HG03342 (cell line): ENCODE results near the gene RS1.

Source experiments
- ATAC-seq: cut with Tn5 transposase; IDR thresholded peaks from one replicate; pipeline ENCODE4 v1.9.1; 2021; ENCODE audit warnings: mild to moderate bottlenecking, moderate library complexity; ENCODE audit not compliant: unreplicated experiment

RS1 gene

DNA sequence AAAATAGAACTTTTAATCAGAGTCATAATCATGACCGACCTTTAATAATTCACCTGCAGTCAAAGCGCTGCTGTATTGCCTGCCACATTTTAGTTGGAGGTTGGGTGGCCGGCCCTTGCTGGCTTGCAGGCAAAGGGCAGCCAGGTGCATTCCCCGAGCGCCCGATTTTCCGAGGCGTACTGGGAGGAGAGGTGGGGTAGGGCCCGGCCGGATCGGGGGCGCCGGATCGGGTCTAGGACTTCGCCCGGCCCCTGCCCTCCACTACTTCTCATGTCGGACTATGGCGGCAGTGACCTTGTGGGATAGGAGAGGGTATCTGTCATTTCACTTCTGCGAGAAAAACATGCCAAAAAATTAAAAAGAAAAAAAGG is 2.5 kb upstream of the RS1 start:
- ATAC-seq = peak; percentile 27

DNA sequence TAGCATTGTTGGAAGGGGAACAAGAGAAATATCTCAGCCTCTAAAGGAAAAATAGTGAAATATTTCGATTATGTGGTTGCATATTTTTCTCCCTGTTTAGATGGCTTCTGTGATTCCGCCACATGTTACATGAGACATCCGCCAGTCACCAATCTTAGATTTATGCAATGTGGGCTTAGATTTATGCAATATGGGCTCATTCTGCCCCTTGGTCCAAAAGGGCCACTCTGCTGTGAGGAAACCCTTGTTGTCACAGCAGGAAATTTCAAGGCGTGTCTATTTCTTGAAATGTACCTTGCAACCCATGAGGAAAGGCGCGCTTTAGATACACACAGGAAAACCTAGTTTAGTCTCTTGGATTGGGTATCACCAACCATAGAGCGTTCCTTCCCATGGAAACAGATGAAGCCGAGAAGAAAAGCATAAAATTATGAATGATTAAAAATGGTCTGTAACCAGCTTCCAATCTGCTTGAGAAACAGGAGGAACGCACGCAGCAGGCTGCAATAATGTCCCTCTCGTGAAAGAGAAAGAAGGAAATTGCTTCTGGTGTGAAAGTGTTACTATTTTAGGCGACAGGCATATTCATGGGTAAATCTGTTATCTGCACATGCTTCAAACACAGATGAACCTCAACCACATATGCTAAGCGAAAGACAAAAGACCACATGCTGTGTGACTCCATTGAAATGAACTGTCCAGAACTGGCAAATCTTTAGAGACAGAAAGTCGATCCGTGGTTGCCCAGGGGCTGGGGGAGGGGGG is 3.7 kb downstream of the RS1 start:
- no peak for ATAC-seq

DNA sequence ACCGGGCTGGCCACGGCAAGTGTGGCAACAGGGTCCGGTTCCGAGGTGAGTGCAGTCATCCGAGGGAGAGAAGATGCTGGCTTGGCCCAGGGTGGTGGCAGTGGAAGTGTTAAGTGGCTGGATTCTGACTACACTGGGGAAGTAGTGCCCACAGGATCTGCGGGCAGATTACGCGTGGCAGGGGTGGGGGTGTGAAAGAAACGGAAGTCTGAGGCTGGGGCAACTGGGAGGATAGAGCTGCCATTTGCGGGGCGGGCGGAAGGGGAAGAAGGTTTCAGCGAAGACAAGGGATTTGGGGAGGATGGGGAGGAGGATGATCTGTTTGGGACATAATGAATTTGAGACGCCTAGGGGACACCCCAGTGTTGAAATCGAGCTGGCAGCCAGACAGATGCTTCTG is 5.3 kb downstream of the RS1 start:
- no peak for ATAC-seq

DNA sequence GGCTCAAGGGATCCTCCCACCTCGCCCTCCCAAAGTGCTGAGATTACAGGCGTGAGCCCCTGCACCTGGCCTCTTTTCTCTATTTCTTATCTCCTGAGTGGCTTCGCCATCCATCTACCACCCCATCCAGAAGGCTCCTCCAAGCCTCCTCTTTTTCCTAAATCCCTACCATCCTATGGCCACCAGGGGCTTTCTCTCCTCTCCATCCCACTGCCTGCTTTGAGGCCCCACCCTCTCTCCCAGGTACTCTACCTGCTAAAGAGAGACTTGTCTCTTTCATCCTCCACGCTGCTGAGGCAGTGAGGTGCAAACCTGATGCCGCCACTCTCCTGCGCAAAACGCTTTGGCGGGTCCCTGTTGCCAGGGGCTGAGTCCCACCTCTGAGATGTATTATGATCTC is 7.0 kb downstream of the RS1 start:
- ATAC-seq = no peak

DNA sequence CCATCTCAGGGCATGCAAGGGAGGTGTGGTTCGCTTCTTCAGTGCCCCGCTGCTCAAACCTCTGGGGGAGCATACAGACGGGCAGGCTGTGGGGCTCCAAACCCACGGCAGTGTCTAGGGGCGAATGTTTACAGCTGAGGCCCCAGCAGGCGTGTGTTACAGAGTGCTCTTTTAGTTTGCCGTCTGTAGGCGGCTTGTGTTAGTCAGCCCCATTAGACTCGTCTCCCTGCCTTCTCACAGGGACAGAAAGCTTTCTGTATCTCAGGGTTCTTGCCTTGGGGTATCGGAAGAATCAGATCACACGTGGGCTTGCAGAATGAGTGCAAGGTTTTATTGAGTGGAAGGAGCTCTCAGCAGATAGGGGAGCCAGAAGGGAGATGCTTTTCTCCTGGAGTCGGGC is 10.6 kb downstream of the RS1 start:
- no peak for ATAC-seq

DNA sequence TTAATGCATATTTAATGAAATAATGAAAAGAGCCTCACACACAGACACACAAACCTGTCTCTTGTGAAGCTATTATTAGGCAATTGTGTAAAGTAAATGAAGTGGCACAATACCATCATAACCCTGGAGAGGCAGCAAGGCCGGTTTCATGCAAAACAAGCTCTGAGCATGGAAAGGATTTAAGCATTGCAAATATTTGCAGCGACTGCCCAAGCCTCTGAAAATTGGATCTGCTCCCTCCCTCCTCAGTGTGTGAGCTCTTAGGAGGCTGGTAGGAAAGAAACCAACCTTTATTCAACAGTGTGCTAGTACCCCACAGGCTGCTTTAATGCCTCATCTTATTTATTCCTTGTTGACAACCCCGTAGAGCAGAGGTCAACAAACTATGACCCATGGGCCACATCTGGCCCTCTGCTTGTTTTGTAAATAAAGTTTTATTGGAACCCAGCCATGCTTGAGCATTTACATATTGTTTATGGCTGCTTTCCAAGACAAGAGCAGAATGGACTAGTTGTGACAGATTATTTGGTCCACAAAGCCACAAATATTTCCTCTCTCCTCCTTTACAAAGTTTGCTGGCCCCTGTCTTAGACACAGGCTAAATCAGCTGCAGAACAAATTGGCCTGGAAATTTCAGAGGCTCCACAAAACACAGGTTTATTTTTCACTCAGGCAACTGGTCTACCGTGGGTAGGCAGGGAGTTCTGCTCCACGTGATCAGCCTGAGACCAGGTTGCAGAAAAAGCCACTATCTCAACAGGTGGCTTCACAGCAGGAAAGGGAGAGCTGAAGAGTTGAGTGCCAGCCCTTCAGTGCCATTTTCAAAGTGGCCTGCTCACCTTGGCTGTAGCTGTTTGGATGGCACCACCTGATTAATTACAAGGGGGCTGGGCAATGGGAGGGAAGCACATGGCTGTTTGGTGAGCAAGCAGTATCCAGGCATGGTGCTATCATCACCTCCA is 16.8 kb downstream of the RS1 start:
- ATAC-seq = no peak

DNA sequence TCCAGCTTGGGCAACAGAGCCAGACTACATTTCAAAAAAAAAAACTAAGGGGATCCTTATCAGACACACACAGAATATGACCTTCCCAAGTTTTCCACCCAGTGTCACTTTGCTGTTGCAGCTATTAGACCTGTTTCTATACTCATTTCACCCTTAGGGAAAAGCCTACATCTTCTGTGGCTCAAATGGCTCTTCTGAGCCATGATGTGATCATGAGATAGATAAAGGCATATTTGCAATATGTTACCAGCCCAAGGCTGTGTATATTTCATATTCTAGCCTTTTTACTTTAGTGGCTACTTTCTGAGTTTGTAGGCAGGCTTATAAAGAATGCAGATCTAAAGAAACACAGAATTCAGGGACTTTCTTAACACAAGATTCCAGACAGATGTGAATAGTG is 19.3 kb downstream of the RS1 start:
- ATAC-seq = no peak

DNA sequence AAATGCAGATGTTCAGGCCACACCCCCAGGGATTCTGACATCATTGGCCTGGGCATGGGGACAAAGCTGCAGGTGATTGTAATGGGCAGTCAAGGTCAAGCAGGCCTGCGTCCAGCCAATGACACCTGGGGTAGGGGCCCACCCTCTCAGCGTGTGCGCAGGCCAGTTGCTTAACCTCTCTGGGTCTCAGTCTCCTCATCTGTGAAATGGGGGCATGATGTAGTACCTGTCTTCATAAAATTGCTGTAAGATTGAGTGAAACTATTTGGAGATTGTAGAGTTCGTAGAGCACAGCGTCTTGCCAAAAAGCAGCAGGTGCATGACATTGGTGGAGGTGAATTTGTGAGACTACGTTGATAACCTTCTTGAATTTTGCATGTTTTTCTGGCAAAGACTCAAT is 21.2 kb downstream of the RS1 start:
- ATAC-seq = no peak

DNA sequence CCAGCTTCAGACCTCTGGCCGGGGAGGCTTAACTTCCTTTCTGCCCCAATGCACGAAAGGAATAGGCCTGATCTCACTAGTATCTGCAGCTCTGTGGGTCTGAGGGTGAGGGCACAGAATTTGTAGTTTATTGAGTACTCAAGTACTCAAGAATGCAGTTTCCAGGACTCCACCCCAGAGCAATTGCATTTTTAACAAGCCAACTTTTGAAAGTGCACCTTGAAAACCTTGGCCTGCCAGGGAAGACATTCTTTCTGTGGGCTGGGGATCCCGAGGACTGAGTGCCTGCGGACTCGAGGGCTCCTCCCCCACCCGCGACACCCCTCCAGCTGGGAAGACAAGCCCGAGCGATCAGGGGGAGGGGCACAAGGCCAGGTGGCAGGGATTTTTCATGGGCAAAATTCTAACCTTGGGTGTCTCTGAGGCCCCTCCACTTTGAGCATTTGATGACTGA is 22.4 kb downstream of the RS1 start:
- no peak for ATAC-seq

DNA sequence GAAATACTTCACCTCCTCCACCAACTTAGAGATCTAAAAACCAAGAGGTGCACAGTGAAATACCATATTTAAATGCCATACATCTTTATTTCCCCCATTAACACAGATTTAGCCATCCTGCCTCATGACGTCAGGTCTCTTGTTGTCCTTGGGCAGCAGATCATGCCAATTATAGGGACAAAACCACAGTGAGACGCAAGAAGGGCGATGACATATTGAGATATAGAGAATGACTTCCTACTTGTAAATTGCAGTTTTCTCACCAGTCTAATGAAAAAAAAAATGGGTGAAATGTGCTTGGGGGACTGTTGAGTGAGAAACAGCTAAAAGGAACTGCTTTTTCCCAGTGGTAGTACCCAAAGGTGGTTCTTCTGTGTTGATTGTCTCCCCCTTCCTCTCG is 24.3 kb downstream of the RS1 start:
- ATAC-seq = no peak

DNA sequence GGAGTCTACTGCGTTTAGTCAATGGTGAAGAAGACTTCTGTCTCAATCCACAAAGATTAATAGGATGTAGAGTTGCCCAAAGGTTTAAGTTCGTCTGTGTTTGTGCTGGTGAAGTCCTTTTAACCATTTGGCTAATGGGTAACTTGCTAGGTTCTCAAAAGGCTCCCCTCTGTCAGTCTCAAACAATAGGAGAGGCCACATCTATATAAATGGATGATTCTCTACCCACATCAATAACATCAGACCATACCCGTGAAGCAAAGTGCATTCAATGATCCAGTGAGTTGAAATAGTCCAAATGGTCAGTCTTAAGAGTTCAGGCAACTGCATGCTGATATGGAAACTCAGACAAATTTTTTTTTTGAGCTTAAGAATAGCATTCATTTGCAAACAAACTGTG is 28.1 kb downstream of the RS1 start:
- ATAC-seq = no peak

DNA sequence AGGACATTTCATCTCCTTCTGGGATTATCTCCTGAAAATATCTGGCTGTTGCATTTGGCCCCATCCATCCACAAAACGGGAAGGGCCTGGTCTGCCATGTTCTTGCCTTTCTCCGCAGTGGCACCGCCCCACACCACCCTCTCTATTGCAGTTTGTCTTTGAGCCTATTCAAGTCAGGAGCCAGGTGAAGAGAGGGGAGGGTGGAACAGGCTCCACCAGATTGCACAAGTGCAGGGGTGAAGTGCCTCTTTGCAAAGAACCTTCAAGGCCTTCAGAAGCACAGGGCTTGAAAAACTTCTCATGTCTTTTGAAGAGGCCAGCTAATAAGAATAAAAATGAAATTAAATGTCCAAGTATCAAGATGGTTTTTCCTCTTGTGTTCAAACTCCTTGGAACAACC is 28.7 kb downstream of the RS1 start:
- no peak for ATAC-seq

DNA sequence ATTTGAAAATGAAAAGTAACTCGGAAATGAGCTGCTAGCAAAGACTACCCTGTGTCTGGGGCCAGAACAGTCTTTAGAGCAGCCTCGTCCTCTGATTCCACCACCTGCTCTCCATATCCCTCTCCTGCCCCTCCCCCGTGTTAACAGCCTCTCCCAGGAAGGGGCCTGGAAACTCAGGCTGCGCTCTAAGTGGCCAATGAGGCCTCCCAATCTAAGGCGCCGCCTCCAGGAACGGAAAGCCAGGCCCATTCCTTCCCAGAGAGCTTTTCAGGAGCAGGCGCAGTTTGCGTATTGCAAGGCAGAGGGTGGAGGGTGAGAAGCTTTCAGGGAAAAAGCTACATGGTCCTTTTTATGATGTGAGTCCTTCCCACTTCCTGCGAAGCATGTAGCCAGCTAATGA is 31.2 kb downstream of the RS1 start:
- ATAC-seq = no peak

DNA sequence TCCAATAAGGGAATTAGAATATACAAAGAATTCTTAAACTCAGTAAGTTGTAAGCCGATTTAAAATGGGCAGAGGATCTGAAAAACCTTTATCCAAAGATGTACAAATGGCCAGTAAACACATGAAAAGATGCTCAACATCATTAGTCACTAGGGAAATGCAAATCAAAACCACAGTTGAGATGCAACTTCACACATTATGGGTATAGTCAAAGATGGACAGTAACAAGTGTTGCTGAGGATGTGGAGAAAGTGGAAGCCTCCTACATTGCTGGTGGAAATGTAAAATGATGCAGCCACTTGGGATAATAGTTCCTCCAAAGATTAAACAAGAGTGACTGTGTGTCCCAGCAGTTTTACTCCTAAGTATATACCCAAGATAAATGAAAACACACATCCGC is 32.6 kb downstream of the RS1 start:
- no peak for ATAC-seq

DNA sequence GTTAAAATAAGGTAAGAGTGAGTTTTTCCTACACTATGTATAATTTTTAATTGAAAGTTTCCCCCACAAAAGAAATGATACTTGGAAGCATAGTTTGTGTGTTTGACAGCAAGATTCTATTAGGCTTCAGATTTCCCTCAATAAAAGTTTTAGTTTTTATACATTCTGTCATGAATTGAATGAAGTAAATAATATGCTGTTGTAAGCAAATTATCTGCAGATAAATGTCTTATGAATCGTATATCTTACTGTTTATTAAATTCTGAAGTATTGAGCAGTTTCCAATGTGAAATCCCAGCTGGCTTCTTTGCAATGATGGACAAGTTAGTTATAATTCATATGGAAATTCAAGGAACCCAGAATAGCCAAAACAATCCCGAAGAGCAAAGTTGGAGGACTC is 33.5 kb downstream of the RS1 start:
- no peak for ATAC-seq

DNA sequence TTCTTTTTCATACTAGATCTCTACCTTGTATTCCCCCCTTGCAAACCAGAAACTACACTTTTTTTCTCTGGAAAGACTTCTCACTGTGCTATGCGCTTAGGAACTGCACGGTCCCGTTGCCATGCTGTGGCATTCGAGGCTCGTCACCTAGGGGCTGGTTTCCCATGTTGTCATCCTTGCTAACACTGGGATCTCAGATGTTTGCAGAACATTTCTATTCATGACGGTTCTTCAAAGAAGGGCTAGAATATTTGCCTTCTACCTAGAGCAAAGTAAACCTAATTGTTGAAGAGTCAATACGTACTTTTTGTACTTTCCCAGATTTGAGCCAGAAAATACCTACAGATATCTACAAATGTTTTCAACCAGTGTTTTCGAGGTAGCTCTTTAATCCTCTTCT is 41.0 kb downstream of the RS1 start:
- ATAC-seq = no peak

DNA sequence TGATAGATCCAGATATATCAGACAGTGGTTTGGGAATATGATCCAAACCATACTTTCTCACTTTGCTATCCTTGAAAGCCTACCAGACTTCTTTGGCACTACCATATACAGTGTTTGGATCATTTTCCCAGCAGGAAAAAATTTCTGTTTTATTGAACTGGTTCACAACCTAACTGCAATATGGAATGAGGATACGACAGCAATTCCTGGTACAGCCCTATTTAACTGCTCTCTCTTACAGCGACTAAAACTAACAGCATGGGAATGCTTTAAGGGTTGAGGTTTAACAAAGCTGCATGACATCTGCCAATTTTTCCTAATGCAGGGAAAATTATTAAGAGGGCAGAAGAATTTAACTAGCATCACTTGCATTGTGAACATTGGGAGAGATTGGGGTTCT is 47.3 kb downstream of the RS1 start:
- no peak for ATAC-seq

DNA sequence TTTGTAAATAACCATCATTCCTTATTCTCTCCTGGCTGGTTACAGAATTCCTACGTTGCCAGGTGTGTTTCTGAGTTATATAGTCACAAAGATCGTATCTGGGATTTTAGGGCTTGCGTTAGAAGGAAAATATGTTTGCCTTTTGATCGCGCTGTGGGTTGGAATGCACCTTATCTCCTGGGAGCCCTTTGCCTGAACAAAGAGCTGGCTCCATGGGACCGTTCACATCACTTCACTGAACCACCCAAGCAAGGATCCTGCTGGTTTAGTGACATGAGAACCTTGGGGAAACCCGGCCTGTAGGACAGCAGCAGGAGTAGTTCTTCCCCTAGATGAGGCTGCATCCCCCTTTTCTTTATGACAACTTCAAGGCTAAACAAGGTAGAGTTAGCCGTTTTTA is 51.6 kb downstream of the RS1 start:
- no peak for ATAC-seq

DNA sequence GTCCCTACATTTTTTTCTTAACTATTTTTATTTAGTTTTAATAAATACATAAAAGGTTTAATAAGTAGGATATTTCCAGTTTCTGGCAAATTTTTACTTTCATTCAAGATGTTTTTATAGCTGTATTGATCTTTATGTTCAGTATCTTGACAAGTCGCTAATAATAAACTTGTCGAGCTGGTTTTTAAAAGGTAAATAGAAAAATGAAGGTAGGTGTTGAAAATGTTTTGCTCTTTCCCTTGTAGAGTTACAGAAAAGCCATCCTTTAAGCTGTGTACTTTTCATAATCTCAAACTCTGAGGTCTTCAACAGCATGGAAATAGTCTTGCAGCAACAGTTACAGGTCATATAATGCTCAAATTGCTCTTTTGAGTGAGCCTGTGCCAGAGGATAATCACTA is 52.6 kb downstream of the RS1 start:
- ATAC-seq = no peak

DNA sequence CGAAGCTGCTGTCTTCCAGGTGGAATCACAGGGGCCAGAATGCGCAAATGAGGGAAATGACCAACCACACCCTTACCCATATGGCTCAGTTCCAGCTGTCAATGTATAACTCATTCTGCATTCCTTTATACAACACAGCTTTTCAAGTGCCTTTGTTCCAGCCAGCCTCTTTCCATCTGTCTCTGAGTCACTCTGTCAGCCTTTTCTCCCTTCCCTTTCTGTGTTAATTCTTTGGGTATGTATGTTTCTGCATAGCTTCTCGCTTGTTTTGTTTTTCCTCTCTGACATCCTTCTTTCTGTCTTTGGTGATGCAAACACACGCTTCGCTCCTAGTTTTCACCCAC is 54.5 kb downstream of the RS1 start:
- no peak for ATAC-seq

DNA sequence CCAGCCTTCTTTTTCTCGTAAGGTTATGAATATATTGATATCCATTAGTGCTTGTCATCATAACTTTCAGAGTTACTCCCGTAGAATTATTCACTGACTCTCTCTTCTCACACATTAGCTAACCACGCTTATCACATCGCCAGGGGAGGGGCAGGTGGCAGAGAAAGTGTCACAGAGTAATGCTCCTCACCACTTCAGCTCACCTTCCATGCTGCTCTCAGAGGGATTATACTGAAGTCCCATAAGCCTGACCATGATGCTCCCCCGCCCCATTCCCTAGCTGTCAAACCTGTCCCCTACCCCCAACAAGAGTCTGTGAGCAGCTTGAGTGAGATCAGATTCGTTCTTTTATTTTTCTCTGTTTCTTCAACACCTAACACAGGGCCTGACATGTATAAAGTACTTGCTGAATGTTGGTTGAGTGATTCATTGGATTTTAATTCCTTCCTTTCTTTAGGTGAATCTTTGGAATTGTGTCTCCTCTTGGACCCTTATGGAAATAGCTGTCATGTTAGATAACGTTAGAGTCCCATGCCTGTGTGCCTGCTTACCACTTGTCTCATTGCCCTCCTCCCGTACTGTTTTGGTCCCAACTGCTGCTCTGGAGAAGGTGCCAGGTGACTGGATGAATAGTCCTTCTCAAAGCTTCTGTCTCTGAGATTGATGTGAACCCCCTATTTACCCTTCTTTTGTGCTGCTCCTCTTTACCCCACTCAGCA is 55.1 kb downstream of the RS1 start:
- ATAC-seq = no peak
